HepG2 (cell line): Measurements from ENCODE around the gene TMEM38A. TPM values are rescaled to one million over a fixed set of nuclear protein-coding genes. Genes with fewer than 3 reads are reported as not detected.

Source experiments
- ASH2L ChIP-seq: fragments of 300-600, 200-600 bp; sonication (generic); IDR thresholded peaks from 2 replicates; pipeline ENCODE4 v1.7.0; 2017; ENCODE audit warnings: low read depth, mild to moderate bottlenecking, moderate library complexity, mixed read lengths, low read length; ENCODE audit not compliant: insufficient read length
- ATF7-NPFF ChIP-seq: sonication (generic); formaldehyde crosslinking; IDR thresholded peaks from 2 replicates; pipeline ENCODE4 v1.8.1; 2023; ENCODE audit warnings: mild to moderate bottlenecking, low read depth, missing genetic modification reagents, moderate library complexity
- ELF1 ChIP-seq: sonication (generic); formaldehyde crosslinking; IDR thresholded peaks from 2 replicates; pipeline ENCODE4 v1.4.0; 2020; ENCODE audit warnings: missing genetic modification reagents
- KAT8 ChIP-seq: IDR thresholded peaks from 2 replicates; pipeline ENCODE4 v1.6.1; 2016; ENCODE audit warnings: missing genetic modification reagents, missing compliant biosample characterization
- MEF2D ChIP-seq: sonication (generic); formaldehyde crosslinking; IDR thresholded peaks from 2 replicates; pipeline ENCODE4 v1.5.1; 2020; ENCODE audit warnings: mild to moderate bottlenecking, missing genetic modification reagents
- MLX ChIP-seq: IDR thresholded peaks from 2 replicates; pipeline ENCODE4 v1.6.1; 2016
- MTA1 ChIP-seq: sonication (generic); formaldehyde crosslinking; IDR thresholded peaks from 2 replicates; pipeline ENCODE4 v1.4.0; 2020; ENCODE audit warnings: missing genetic modification reagents, mild to moderate bottlenecking, borderline replicate concordance
- MTF2 ChIP-seq: sonication (generic); formaldehyde crosslinking; IDR thresholded peaks from 2 replicates; pipeline ENCODE4 v1.5.0; 2020; ENCODE audit warnings: missing genetic modification reagents, borderline replicate concordance
- NFKB2 ChIP-seq: sonication (generic); formaldehyde crosslinking; IDR thresholded peaks from 2 replicates; pipeline ENCODE4 v1.4.0; 2020; ENCODE audit warnings: missing genetic modification reagents, borderline replicate concordance
- RBAK ChIP-seq: sonication (generic); formaldehyde crosslinking; IDR thresholded peaks from 2 replicates; pipeline ENCODE4 v1.5.1; 2020; ENCODE audit warnings: mild to moderate bottlenecking, missing genetic modification reagents
- SALL2 ChIP-seq: sonication (generic); formaldehyde crosslinking; IDR thresholded peaks from 2 replicates; pipeline ENCODE4 v1.8.1; 2023; ENCODE audit warnings: mild to moderate bottlenecking, missing genetic modification reagents, inconsistent platforms
- SOX13 ChIP-seq, 3 experiments: fragments of 450-650 bp in 1 of 3; sonication (generic) in 1 of 3; formaldehyde crosslinking in 1 of 3; IDR thresholded peaks in 2 of 3; conservative IDR thresholded peaks in 1 of 3; 2 replicates each; pipeline versions ENCODE4 v1.5.0 to v1.6.1; 2016 to 2020; ENCODE audit warnings: antibody characterized with exemption in 1 of 3, mild to moderate bottlenecking in 1 of 3, missing compliant biosample characterization in 1 of 3, missing genetic modification reagents in 1 of 3, moderate library complexity in 1 of 3
- SRSF4 ChIP-seq: fragments of 200-400 bp; formaldehyde crosslinking; IDR thresholded peaks from one replicate; pipeline ENCODE4 v1.6.1; 2018; ENCODE audit warnings: mild to moderate bottlenecking, low read depth, low read length, moderate library complexity; ENCODE audit not compliant: poor library complexity, severe bottlenecking
- ZBTB39 ChIP-seq: sonication (generic); formaldehyde crosslinking; IDR thresholded peaks from 2 replicates; pipeline ENCODE4 v1.5.0; 2020; ENCODE audit warnings: missing genetic modification reagents
- ZNF564 ChIP-seq: sonication (generic); formaldehyde crosslinking; IDR thresholded peaks from 2 replicates; pipeline ENCODE4 v1.8.1; 2023; ENCODE audit warnings: mild to moderate bottlenecking, missing genetic modification reagents
- ZNF580 ChIP-seq: IDR thresholded peaks from 2 replicates; pipeline ENCODE4 v1.6.1; 2016; ENCODE audit warnings: low read depth, borderline replicate concordance
- ZNF619 ChIP-seq: sonication (generic); formaldehyde crosslinking; IDR thresholded peaks from 2 replicates; pipeline ENCODE4 v1.4.0; 2020; ENCODE audit warnings: mild to moderate bottlenecking, missing genetic modification reagents
- ZNF780A ChIP-seq: sonication (generic); formaldehyde crosslinking; IDR thresholded peaks from 2 replicates; pipeline ENCODE4 v1.8.0; 2022; ENCODE audit warnings: mild to moderate bottlenecking, missing genetic modification reagents, moderate library complexity
- polyA plus RNA-seq, 8 experiments: library from polyadenylated mRNA; depleted of rRNA in 3 of 8; stranded (reverse) in 7 of 8; unstranded in 1 of 8; fragments of >200 nt; fragmentation: Illumina TruSeq in 4 of 8; extraction: Trizol in 4 of 8; gene quantifications; 2 replicates each; pipeline versions ENCODE4 v1.2.1 to v1.2.3, GENCODE V29; 2011 to 2016; ENCODE audit warnings: low read depth in 4 of 8, missing spikeins in 1 of 8, mixed read lengths in 1 of 8; ENCODE audit not compliant: insufficient read depth in 1 of 8
- total RNA-seq, 5 experiments: library from RNA; depleted of rRNA; stranded (reverse); fragments of >200 nt; fragmentation: Illumina TruSeq; extraction: Trizol; gene quantifications; 2 replicates each; pipeline ENCODE4 v1.2.3, GENCODE V29; 2016; ENCODE audit warnings: low read depth in 1 of 5
- TF ChIP-seq, protein P1 (sequence below): sonication (generic); formaldehyde crosslinking; IDR thresholded peaks from 2 replicates; pipeline ENCODE4 v1.8.1; 2023; ENCODE audit warnings: missing genetic modification reagents, inconsistent platforms, borderline replicate concordance
- TF ChIP-seq, protein P2 (sequence below): sonication (generic); formaldehyde crosslinking; IDR thresholded peaks from 2 replicates; pipeline ENCODE4; 2020; ENCODE audit warnings: missing genetic modification reagents, mild to moderate bottlenecking, borderline replicate concordance

TMEM38A gene
- total and polyA plus RNA-seq, 2 of the 13 experiments (the other 11 are each of a cell fraction or from before 2014, with no cell fraction given) = 4.8 to 6.8 TPM

GRCh38 chr19:16628183-16628983 is 32.6 kb upstream of the TMEM38A start, which contains the start of gene MED26 (continued):
- TF ChIP-seq ATF7-NPFF (peak; percentile 75), KAT8 (CRISPR knock-in tag) (peak; percentile 88), RBAK (CRISPR knock-in tag) (no peak), MLX (CRISPR knock-in tag) (no peak), ZNF564 (CRISPR knock-in tag) (no peak; the same call in 1 of the 2 replicates), ELF1 (CRISPR knock-in tag) (peak; percentile 49), SRSF4 (no peak), MTA1 (CRISPR knock-in tag) (peak; percentile 58; the same call in 1 of the 2 replicates), MTF2 (CRISPR knock-in tag) (0 out of 2 replicates have a peak, but pooled peaks have one; percentile 48), ZNF619 (CRISPR knock-in tag) (no peak), ZNF780A (CRISPR knock-in tag) (0 out of 2 replicates have a peak, but pooled peaks have one; percentile 43), MEF2D (CRISPR knock-in tag) (peak; percentile 53; the same call in 1 of the 2 replicates), ZNF580 (CRISPR knock-in tag) (no peak), SOX13 (IDR thresholded peaks at IDR 0.05) (no peak), SOX13 (CRISPR knock-in tag; conservative IDR thresholded peaks at IDR 0.05 in 1 of 2, IDR thresholded peaks at IDR 0.05 in 1 of 2) (no peak), ASH2L (peak; percentile 82), NFKB2 (CRISPR knock-in tag) (peak; percentile 84; the same call in 1 of the 2 replicates), SALL2 (CRISPR knock-in tag) (0 out of 2 replicates have a peak, but pooled peaks have one; percentile 10), ZBTB39 (CRISPR knock-in tag) (peak; percentile 80; the same call in 1 of the 2 replicates)
- TF ChIP-seq, protein P1, sequence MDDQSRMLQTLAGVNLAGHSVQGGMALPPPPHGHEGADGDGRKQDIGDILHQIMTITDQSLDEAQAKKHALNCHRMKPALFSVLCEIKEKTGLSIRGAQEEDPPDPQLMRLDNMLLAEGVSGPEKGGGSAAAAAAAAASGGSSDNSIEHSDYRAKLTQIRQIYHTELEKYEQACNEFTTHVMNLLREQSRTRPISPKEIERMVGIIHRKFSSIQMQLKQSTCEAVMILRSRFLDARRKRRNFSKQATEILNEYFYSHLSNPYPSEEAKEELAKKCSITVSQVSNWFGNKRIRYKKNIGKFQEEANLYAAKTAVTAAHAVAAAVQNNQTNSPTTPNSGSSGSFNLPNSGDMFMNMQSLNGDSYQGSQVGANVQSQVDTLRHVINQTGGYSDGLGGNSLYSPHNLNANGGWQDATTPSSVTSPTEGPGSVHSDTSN (CRISPR knock-in tag) = 0 out of 2 replicates have a peak, but pooled peaks have one; percentile 35
- TF ChIP-seq, protein P2, sequence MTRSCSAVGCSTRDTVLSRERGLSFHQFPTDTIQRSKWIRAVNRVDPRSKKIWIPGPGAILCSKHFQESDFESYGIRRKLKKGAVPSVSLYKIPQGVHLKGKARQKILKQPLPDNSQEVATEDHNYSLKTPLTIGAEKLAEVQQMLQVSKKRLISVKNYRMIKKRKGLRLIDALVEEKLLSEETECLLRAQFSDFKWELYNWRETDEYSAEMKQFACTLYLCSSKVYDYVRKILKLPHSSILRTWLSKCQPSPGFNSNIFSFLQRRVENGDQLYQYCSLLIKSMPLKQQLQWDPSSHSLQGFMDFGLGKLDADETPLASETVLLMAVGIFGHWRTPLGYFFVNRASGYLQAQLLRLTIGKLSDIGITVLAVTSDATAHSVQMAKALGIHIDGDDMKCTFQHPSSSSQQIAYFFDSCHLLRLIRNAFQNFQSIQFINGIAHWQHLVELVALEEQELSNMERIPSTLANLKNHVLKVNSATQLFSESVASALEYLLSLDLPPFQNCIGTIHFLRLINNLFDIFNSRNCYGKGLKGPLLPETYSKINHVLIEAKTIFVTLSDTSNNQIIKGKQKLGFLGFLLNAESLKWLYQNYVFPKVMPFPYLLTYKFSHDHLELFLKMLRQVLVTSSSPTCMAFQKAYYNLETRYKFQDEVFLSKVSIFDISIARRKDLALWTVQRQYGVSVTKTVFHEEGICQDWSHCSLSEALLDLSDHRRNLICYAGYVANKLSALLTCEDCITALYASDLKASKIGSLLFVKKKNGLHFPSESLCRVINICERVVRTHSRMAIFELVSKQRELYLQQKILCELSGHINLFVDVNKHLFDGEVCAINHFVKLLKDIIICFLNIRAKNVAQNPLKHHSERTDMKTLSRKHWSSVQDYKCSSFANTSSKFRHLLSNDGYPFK = peak; percentile 71; the same call in 1 of the 2 replicates
